Progenitor cell of endocrine pancreas (in vitro differentiated cells): ENCODE measurements around the gene CADM1. TPM values are rescaled to one million over a fixed set of nuclear protein-coding genes. Genes with fewer than 3 reads are reported as not detected.

ENCODE experiments used
- DNase-seq: peaks from one replicate; pipeline ENCODE4 v3.0.0; 2021; ENCODE audit warnings: low spot score; ENCODE audit not compliant: unreplicated experiment
- H3K27ac Mint-ChIP-seq: 2 replicates; pipeline ENCODE4 v1.8.0; 2021; ENCODE audit warnings: mild to moderate bottlenecking, moderate library complexity, mixed read lengths
- H3K27me3 Mint-ChIP-seq: 2 replicates; pipeline ENCODE4 v1.8.0; 2021; ENCODE audit warnings: mixed read lengths
- H3K36me3 Mint-ChIP-seq: 2 replicates; pipeline ENCODE4 v1.8.0; 2022; ENCODE audit warnings: mixed read lengths; ENCODE audit not compliant: insufficient read depth
- H3K4me1 Mint-ChIP-seq: 2 replicates; pipeline ENCODE4 v1.8.0; 2021; ENCODE audit warnings: low read depth, mixed read lengths
- H3K4me3 Mint-ChIP-seq: 2 replicates; pipeline ENCODE4 v1.8.0; 2021; ENCODE audit warnings: low read depth, mild to moderate bottlenecking, moderate library complexity, mixed read lengths
- H3K9me3 Mint-ChIP-seq: 2 replicates; pipeline ENCODE4 v1.8.0; 2021; ENCODE audit warnings: low read depth, mixed read lengths
- total RNA-seq: library from RNA; stranded (reverse); gene quantifications from 2 replicates; pipeline ENCODE4 v1.2.1, GENCODE V29; 2021
- TF ChIP-seq, protein P1 (sequence below): fragments of 200-600 bp; sonication (generic); IDR thresholded peaks from one replicate; pipeline ENCODE4 v1.5.0; 2021; ENCODE audit warnings: antibody characterized with exemption, mild to moderate bottlenecking; ENCODE audit not compliant: unreplicated experiment

The CADM1 gene
- total RNA-seq, 1 donor from 2014 or later = 147 TPM

DNA sequence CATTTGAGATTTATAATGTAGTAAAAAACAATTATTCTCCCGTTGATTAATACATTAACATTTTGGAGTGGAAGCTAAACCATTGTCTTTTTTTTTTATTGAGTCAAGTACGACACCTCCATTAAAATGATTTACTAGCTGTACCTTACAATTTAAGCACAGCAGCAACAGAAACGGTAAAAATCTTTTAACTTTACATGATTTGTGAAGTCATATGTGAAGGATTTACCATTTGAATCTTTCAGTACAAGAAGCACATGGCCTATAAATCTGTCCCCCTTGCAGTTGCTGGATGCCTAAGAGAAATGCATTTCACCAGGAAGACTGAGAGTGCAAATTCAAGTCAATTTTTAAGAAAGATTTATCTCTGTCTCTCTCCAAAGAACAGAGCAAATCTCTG is 324.6 kb downstream of the CADM1 start:
- H3K4me1 Mint-ChIP-seq = peaks cover 17% of the 10 kb centered on the region

DNA sequence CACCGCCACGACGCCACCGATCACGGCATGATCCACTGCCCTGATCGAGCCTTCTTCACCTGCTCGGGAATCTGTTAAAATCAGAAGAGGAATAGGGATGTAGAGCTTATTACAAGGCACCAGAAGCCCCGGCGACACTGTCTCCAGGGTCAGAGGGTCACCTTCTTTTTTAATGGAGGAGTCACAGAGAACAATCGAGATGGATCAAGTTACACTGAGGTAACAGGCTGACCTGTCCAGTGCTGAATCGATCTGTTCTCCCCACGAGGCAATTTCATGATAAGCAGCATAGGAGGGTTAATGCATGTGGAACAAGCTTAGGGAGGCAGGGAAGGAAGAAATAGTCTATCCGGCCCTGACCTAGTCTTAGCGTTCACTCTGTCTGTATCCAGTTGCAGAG is 325.5 kb downstream of the CADM1 start:
- Mint-ChIP-seq H3K4me1 (peaks cover 17% of the 10 kb centered on the region), H3K9me3 (no peaks in the 10 kb centered on the region), H3K27ac (no peak overlapping the region), H3K36me3 (peaks cover 14% of the 10 kb centered on the region), H3K27me3 (no peaks in the 10 kb centered on the region), H3K4me3 (no peak overlapping the region)
- DNase-seq = no peak
- TF ChIP-seq, protein P1, sequence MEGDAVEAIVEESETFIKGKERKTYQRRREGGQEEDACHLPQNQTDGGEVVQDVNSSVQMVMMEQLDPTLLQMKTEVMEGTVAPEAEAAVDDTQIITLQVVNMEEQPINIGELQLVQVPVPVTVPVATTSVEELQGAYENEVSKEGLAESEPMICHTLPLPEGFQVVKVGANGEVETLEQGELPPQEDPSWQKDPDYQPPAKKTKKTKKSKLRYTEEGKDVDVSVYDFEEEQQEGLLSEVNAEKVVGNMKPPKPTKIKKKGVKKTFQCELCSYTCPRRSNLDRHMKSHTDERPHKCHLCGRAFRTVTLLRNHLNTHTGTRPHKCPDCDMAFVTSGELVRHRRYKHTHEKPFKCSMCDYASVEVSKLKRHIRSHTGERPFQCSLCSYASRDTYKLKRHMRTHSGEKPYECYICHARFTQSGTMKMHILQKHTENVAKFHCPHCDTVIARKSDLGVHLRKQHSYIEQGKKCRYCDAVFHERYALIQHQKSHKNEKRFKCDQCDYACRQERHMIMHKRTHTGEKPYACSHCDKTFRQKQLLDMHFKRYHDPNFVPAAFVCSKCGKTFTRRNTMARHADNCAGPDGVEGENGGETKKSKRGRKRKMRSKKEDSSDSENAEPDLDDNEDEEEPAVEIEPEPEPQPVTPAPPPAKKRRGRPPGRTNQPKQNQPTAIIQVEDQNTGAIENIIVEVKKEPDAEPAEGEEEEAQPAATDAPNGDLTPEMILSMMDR = no peak

More for the DNA sequence above, 324.6 kb downstream of the CADM1 start:
- H3K27ac Mint-ChIP-seq = no peak overlapping the region
- peaks cover 14% of the 10 kb centered on the region for H3K36me3 Mint-ChIP-seq
- DNase-seq = no peak
- TF ChIP-seq, protein P1 = no peak
- H3K4me3 Mint-ChIP-seq = no peak overlapping the region
- H3K9me3 Mint-ChIP-seq = no peaks in the 10 kb centered on the region
- H3K27me3 Mint-ChIP-seq = no peaks in the 10 kb centered on the region

DNA sequence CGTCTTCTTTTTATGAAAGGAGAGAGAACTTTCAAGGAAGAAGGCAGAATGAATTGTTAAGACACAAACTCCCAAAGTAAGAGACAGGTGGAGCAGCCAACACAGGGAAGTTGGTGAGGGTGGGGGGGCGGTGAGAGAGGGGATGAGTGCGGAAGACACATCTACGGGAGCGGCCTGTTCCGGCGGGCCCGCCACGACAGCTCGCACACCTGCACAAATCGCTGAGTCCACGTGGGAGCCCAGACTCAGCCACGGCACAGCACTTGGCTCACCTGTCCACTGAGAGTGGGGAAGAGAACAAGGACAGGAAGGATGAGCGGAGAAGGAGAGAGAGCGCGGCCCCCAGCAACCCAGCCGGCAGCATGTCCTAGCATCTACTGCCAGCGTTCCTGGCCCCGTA is 331.1 kb downstream of the CADM1 start:
- no peak for DNase-seq
- Mint-ChIP-seq H3K27ac (no peak overlapping the region), H3K27me3 (no peaks in the 10 kb centered on the region), H3K36me3 (peaks cover 10% of the 10 kb centered on the region), H3K9me3 (no peaks in the 10 kb centered on the region), H3K4me1 (peaks cover 13% of the 10 kb centered on the region), H3K4me3 (no peak overlapping the region)
- TF ChIP-seq, protein P1 = no peak

DNA sequence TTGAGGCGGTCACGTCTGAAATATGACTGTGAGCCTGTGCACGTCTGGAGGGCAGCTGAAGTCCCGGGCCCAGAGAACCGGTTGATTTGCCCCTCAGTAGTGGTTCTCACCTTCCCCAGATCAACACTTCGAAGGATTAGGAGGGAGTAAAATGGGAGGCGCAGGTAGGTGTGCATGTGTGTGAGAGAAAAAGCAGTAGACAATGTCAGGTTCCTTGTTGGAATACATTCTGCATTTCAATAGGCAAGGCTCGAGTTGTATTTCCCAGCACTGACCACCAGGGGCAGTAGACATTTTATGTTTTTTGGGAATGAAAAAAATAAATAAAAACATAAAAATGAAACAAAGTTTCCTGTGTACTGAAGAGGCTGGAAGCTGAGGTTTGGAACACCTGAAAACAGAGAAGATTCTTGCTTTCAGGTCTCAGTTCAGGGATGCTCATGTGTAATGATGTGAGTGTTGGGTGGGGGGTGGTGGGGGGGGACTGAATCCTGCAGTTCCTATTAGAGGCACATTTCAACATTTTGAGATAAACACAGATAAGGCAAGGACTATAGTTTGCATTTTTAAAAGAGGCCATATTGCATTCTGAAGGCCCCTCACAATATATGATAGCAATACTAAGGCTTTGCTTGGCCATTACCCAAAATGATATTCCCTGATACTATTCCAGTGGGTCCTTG is 333.9 kb downstream of the CADM1 start:
- Mint-ChIP-seq H3K36me3 (peaks cover 5% of the 10 kb centered on the region), H3K27me3 (no peaks in the 10 kb centered on the region), H3K9me3 (no peaks in the 10 kb centered on the region), H3K27ac (no peak overlapping the region), H3K4me1 (peaks cover 22% of the 10 kb centered on the region), H3K4me3 (no peak overlapping the region)
- TF ChIP-seq, protein P1 = peak; percentile 78
- DNase-seq = peak; percentile 28

DNA sequence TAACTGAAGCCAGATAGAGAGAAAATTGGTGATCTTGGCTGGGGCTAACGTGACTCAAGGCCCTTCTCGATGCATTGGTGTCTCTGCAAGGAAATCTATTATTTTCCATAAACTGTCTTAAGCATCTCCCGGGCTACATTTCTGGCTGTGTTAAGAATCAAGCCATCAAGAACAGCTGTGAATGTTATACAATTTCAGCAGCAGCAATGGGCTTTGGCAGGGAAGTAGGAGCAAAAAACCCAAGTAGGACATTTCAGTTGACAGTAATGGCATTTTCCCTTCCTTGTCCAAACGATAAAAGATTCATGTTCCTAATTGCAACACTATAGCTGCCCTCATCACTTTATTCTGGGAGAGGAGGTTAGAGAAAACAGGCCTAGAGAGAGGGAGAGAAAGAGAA is 335.0 kb downstream of the CADM1 start:
- Mint-ChIP-seq H3K27ac (no peak overlapping the region), H3K4me3 (no peak overlapping the region), H3K9me3 (no peaks in the 10 kb centered on the region), H3K36me3 (peaks cover 3% of the 10 kb centered on the region), H3K4me1 (peaks cover 27% of the 10 kb centered on the region), H3K27me3 (peaks cover 6% of the 10 kb centered on the region)
- TF ChIP-seq, protein P1 = no peak
- no peak for DNase-seq
